Naive thymus-derived CD4-positive, alpha-beta T cell (primary cell): ENCODE measurements around the gene GMPPA. TPM values are rescaled to one million over a fixed set of nuclear protein-coding genes. Genes with fewer than 3 reads are reported as not detected.
A peak's percentile ranks its signal among the peaks of the same experiment; 100 is the strongest.

Experiments
- ATAC-seq: fragments of 150-1000 bp; cut with Tn5 transposase; 2 replicates; pipeline ENCODE4 v1.10.0; 2021; ENCODE audit warnings: mild to moderate bottlenecking, moderate library complexity
- CTCF ChIA-PET: fragments of 350-600 bp; sonication (Branson Sonifier 250); formaldehyde crosslinking; loops from one replicate; lab custom pipeline; 2021; ENCODE audit warnings: antibody characterized with exemption; lab: Charles Lee
- POLR2A ChIA-PET: fragments of 350-600 bp; sonication (Branson Sonifier 250); formaldehyde crosslinking; loops from one replicate; lab custom pipeline; 2021; ENCODE audit warnings: antibody characterized with exemption, inconsistent platforms; lab: Charles Lee
- DNase-seq, 9 donors: peaks; one replicate each; pipeline versions ENCODE4 v3.0.0 to v3.0.0-alpha.2; 2020 to 2022; ENCODE audit warnings: mixed read lengths in 1 of 9
- H3K27ac ChIP-seq: one replicate; pipeline ENCODE4 v1.7.0; 2013; ENCODE audit warnings: mild to moderate bottlenecking, low read depth, low read length, moderate library complexity
- H3K27me3 ChIP-seq, 2 donors: one replicate each; pipeline ENCODE4 v1.7.0; 2013; ENCODE audit warnings: low read length in 2 of 2, mild to moderate bottlenecking in 2 of 2, moderate library complexity in 2 of 2; ENCODE audit not compliant: control insufficient read depth in 2 of 2, insufficient read depth in 2 of 2
- H3K36me3 ChIP-seq, 3 experiments: 1 replicate in 2 of 3; 2 replicates in 1 of 3; pipeline ENCODE4 v1.7.0; 2013; ENCODE audit warnings: low read length in 3 of 3, mild to moderate bottlenecking in 3 of 3, moderate library complexity in 1 of 3; ENCODE audit not compliant: insufficient read depth in 3 of 3, control insufficient read depth in 2 of 3
- H3K4me1 ChIP-seq, 2 donors: one replicate each; pipeline ENCODE4 v1.7.0; 2013; ENCODE audit warnings: low read length in 2 of 2, mild to moderate bottlenecking in 2 of 2, moderate library complexity in 1 of 2; ENCODE audit not compliant: control insufficient read depth in 2 of 2, insufficient read depth in 2 of 2
- H3K4me3 ChIP-seq: 2 replicates; pipeline ENCODE4 v1.7.0; 2013; ENCODE audit warnings: mild to moderate bottlenecking, low read length
- H3K9me3 ChIP-seq, 3 experiments: 1 replicate in 2 of 3; 2 replicates in 1 of 3; pipeline ENCODE4 v1.7.0; 2013; ENCODE audit warnings: low read length in 3 of 3; ENCODE audit not compliant: control insufficient read depth in 2 of 3
- H3K27ac Mint-ChIP-seq, 9 donors: one replicate each; pipeline ENCODE4 v1.8.0; 2020 to 2022; ENCODE audit warnings: mixed read lengths in 9 of 9, mild to moderate bottlenecking in 8 of 9, moderate library complexity in 5 of 9, inconsistent platforms in 2 of 9
- H3K27me3 Mint-ChIP-seq, 5 donors: one replicate each; pipeline ENCODE4 v1.8.0; 2021 to 2022; ENCODE audit warnings: mixed read lengths in 5 of 5, mild to moderate bottlenecking in 1 of 5
- H3K36me3 Mint-ChIP-seq, 5 donors: one replicate each; pipeline ENCODE4 v1.8.0; 2020 to 2022; ENCODE audit warnings: mixed read lengths in 5 of 5, mild to moderate bottlenecking in 3 of 5, inconsistent platforms in 1 of 5
- H3K4me1 Mint-ChIP-seq, 7 donors: one replicate each; pipeline ENCODE4 v1.8.0; 2020 to 2022; ENCODE audit warnings: mixed read lengths in 7 of 7, mild to moderate bottlenecking in 3 of 7, inconsistent platforms in 1 of 7
- H3K4me3 Mint-ChIP-seq, 10 donors: one replicate each; pipeline ENCODE4 v1.8.0; 2020 to 2022; ENCODE audit warnings: mild to moderate bottlenecking in 10 of 10, mixed read lengths in 10 of 10, moderate library complexity in 6 of 10, inconsistent platforms in 2 of 10
- H3K9me3 Mint-ChIP-seq, 11 donors: one replicate each; pipeline ENCODE4 v1.8.0; 2020 to 2022; ENCODE audit warnings: mixed read lengths in 11 of 11, mild to moderate bottlenecking in 4 of 11, inconsistent platforms in 1 of 11, moderate library complexity in 1 of 11
- intact Hi-C, 2 donors: fragments of 100-400 bp; cut with micrococcal nuclease; formaldehyde crosslinking; loops; one replicate each; pipeline ENCODE4 v1.15.1; 2023
- polyA plus RNA-seq, 2 donors: library from polyadenylated mRNA; unstranded; fragments of 300-500 nt; fragmentation: Illumina TruSeq; gene quantifications; one replicate each; pipeline ENCODE4 v1.2.3, GENCODE V29; 2021
- total RNA-seq, 6 experiments: library from RNA in 5 of 6; stranded (reverse) in 5 of 6; gene quantifications; 1 replicate in 5 of 6; 2 replicates in 1 of 6; pipeline ENCODE4 v1.2.3 and lab custom pipeline; 2021 to 2026

The GMPPA gene
- total and polyA plus RNA-seq, 7 experiments from 2014 or later: 11.8 to 58.3 (median 28.1) TPM

- Mint-ChIP-seq H3K9me3 (peaks cover 0 to 2% (median 0%) of the 10 kb centered on the region in 11 donors), H3K27me3 (peaks cover 13 to 30% (median 24%) of the 10 kb centered on the region in 5 donors), H3K36me3 (peaks cover 7 to 31% (median 11%) of the 10 kb centered on the region in 5 donors), H3K4me1 (peaks cover 26 to 42% (median 36%) of the 10 kb centered on the region in 7 donors), H3K4me3 (peak overlapping the region; percentile 91 to 99 (median 96)), H3K27ac (peak overlapping the region in 2 of 9 donors; percentile 81 to 86)
- CTCF ChIA-PET: interaction anchor here (0.9 to 1.8 kb wide), 3 partner anchors 10 to 98 kb away, joined by 3 to 8 read pairs (median 4); no protein-coding TSS in a partner anchor
- H3K9me3 ChIP-seq: no peaks in the 10 kb centered on the region
- H3K27ac ChIP-seq: no peak overlapping the region
- POLR2A ChIA-PET: interaction anchor here (1.5 kb wide), 1 partner anchor 221 kb away, joined by 4 read pairs; the partner anchor contains the start of gene DNAJB2
- peaks cover 0 to 21% (median 0%) of the 10 kb centered on the region in 3 experiments for H3K36me3 ChIP-seq
- peaks cover 19 to 22% of the 10 kb centered on the region in 2 donors for H3K4me1 ChIP-seq
- H3K4me3 ChIP-seq: no peak overlapping the region
- H3K27me3 ChIP-seq: peaks cover 4 to 9% of the 10 kb centered on the region in 2 donors
- DNase-seq: no peak
- no peak for ATAC-seq
- intact Hi-C loops: no loop called here
Observed at GRCh38 chr2:219500135-219500534, 1.4 kb downstream of the GMPPA start.

- ATAC-seq: no peak
- no peak overlapping the region for H3K4me3 Mint-ChIP-seq
- CTCF ChIA-PET: no interaction called here
Observed at GRCh38 chr2:219501849-219502248, 3.2 kb downstream of the GMPPA start.

GRCh38 chr2:219502618-219503017, 3.9 kb downstream of the GMPPA start:
- intact Hi-C loops: no loop called here
- Histone ChIP-seq H3K27me3 (peaks cover 0 to 1% of the 10 kb centered on the region in 2 donors), H3K4me1 (peaks cover 9 to 10% of the 10 kb centered on the region in 2 donors), H3K4me3 (no peak overlapping the region), H3K9me3 (no peaks in the 10 kb centered on the region), H3K36me3 (peaks cover 0 to 43% (median 0%) of the 10 kb centered on the region in 3 experiments), H3K27ac (no peak overlapping the region)
- Mint-ChIP-seq H3K27ac (no peak overlapping the region), H3K4me1 (peaks cover 19 to 30% (median 26%) of the 10 kb centered on the region in 7 donors), H3K36me3 (peaks cover 9 to 52% (median 25%) of the 10 kb centered on the region in 5 donors), H3K9me3 (peaks cover 0 to 2% (median 0%) of the 10 kb centered on the region in 11 donors), H3K27me3 (peaks cover 4 to 9% (median 8%) of the 10 kb centered on the region in 5 donors), H3K4me3 (no peak overlapping the region)
- ChIA-PET POLR2A (no interaction called here), CTCF (no interaction called here)
- ATAC-seq (no peak), DNase-seq (no peak)

More at GRCh38 chr2:219501849-219502248, 3.2 kb downstream of the GMPPA start:
- Mint-ChIP-seq H3K27ac (no peak overlapping the region), H3K36me3 (peaks cover 9 to 47% (median 24%) of the 10 kb centered on the region in 5 donors), H3K4me1 (peaks cover 26 to 36% (median 31%) of the 10 kb centered on the region in 7 donors), H3K27me3 (peaks cover 4 to 16% (median 13%) of the 10 kb centered on the region in 5 donors), H3K9me3 (peaks cover 0 to 2% (median 0%) of the 10 kb centered on the region in 11 donors)
- peaks cover 0 to 9% of the 10 kb centered on the region in 2 donors for H3K27me3 ChIP-seq
- intact Hi-C loops: no loop called here
- H3K36me3 ChIP-seq: peaks cover 0 to 38% (median 0%) of the 10 kb centered on the region in 3 experiments
- POLR2A ChIA-PET: no interaction called here
- DNase-seq: no peak
- H3K4me3 ChIP-seq: no peak overlapping the region
- no peaks in the 10 kb centered on the region for H3K9me3 ChIP-seq
- H3K4me1 ChIP-seq: peaks cover 16 to 17% of the 10 kb centered on the region in 2 donors
- no peak overlapping the region for H3K27ac ChIP-seq

- ChIA-PET POLR2A (interaction anchor here (1.3 kb wide), 1 partner anchor 13 kb away, joined by 3 read pairs; no protein-coding TSS in a partner anchor), CTCF (no interaction called here)
- Mint-ChIP-seq H3K4me3 (no peak overlapping the region), H3K27ac (no peak overlapping the region), H3K4me1 (peaks cover 7 to 18% (median 11%) of the 10 kb centered on the region in 7 donors), H3K27me3 (peaks cover 7 to 17% (median 12%) of the 10 kb centered on the region in 5 donors), H3K9me3 (peaks cover 0 to 5% (median 0%) of the 10 kb centered on the region in 11 donors), H3K36me3 (peaks cover 10 to 52% (median 21%) of the 10 kb centered on the region in 5 donors)
- intact Hi-C loops: no loop called here
- no peak for ATAC-seq
- no peak for DNase-seq
- Histone ChIP-seq H3K36me3 (peaks cover 0 to 43% (median 0%) of the 10 kb centered on the region in 3 experiments), H3K4me1 (peaks cover 0 to 12% of the 10 kb centered on the region in 2 donors), H3K27me3 (peaks cover 0 to 5% of the 10 kb centered on the region in 2 donors), H3K4me3 (no peak overlapping the region), H3K27ac (no peak overlapping the region), H3K9me3 (no peaks in the 10 kb centered on the region)
Observed at GRCh38 chr2:219505585-219505984, 6.9 kb downstream of the GMPPA start.

GRCh38 chr2:219506153-219506801, 7.6 kb downstream of the GMPPA start:
- Mint-ChIP-seq H3K27ac (no peak overlapping the region), H3K9me3 (peaks cover 0 to 5% (median 0%) of the 10 kb centered on the region in 11 donors), H3K36me3 (peaks cover 10 to 51% (median 21%) of the 10 kb centered on the region in 5 donors), H3K4me3 (no peak overlapping the region), H3K4me1 (peaks cover 7 to 17% (median 11%) of the 10 kb centered on the region in 7 donors), H3K27me3 (peaks cover 11 to 24% (median 19%) of the 10 kb centered on the region in 5 donors)
- POLR2A ChIA-PET: interaction anchor here (1.3 kb wide), 1 partner anchor 12 kb away, joined by 3 read pairs; no protein-coding TSS in a partner anchor
- no peak for ATAC-seq
- Histone ChIP-seq H3K27me3 (peaks cover 0 to 8% of the 10 kb centered on the region in 2 donors), H3K4me3 (no peak overlapping the region), H3K36me3 (peaks cover 0 to 43% (median 0%) of the 10 kb centered on the region in 3 experiments), H3K27ac (no peak overlapping the region), H3K9me3 (no peaks in the 10 kb centered on the region), H3K4me1 (peaks cover 0 to 12% of the 10 kb centered on the region in 2 donors)
- CTCF ChIA-PET: no interaction called here
- intact Hi-C loops: no loop called here
- DNase-seq: no peak

- peaks cover 0 to 5% (median 0%) of the 10 kb centered on the region in 11 donors for H3K9me3 Mint-ChIP-seq
- Histone ChIP-seq H3K4me1 (peaks cover 0 to 12% of the 10 kb centered on the region in 2 donors), H3K27ac (no peak overlapping the region), H3K4me3 (no peak overlapping the region), H3K9me3 (no peaks in the 10 kb centered on the region), H3K36me3 (peaks cover 0 to 43% (median 0%) of the 10 kb centered on the region in 3 experiments), H3K27me3 (peaks cover 0 to 8% of the 10 kb centered on the region in 2 donors)
- no peak for DNase-seq
- ChIA-PET CTCF (no interaction called here), POLR2A (interaction anchor here (1.3 kb wide), 1 partner anchor 12 kb away, joined by 3 read pairs; no protein-coding TSS in a partner anchor)
- H3K4me3 Mint-ChIP-seq: no peak overlapping the region
- peaks cover 7 to 18% (median 12%) of the 10 kb centered on the region in 7 donors for H3K4me1 Mint-ChIP-seq
- no peak overlapping the region for H3K27ac Mint-ChIP-seq
- intact Hi-C loops: no loop called here
- peaks cover 16 to 30% (median 22%) of the 10 kb centered on the region in 5 donors for H3K27me3 Mint-ChIP-seq
- H3K36me3 Mint-ChIP-seq: peaks cover 9 to 44% (median 21%) of the 10 kb centered on the region in 5 donors
- no peak for ATAC-seq
Observed at GRCh38 chr2:219506802-219507526, 8.3 kb downstream of the GMPPA start.
